Embryonic facial prominence (tissue), 1 donor: ENCODE measurements around the gene CLEC3B.

Source experiments
- DNase-seq: peaks from one replicate; pipeline ENCODE4 v3.0.0-alpha.2; 2016; ENCODE audit errors: extremely low spot score

Gene CLEC3B

DNA sequence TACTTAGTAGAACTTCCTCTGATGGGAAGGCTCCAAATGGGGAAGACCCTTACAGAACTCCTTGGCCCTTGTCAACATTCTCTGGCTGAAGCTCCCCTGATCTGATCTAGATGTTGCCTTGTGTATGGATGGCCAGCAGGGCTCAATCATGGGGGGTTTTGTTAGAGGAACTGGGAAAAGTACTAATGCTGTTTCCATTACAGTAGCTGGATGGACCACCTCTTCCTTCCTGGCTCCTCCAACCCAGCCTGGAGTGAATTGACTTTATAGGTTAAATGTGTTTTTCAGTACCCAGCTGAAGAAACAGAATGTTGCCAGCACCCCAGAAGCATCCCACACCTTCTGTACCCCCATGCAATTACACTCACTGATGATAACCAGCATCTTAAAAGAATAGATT lies 22.7 kb upstream of the CLEC3B start:
- no peak for DNase-seq

GRCh38 chr3:45003859-45004258 lies 22.2 kb upstream of the CLEC3B start:
- DNase-seq, result no peak

DNA sequence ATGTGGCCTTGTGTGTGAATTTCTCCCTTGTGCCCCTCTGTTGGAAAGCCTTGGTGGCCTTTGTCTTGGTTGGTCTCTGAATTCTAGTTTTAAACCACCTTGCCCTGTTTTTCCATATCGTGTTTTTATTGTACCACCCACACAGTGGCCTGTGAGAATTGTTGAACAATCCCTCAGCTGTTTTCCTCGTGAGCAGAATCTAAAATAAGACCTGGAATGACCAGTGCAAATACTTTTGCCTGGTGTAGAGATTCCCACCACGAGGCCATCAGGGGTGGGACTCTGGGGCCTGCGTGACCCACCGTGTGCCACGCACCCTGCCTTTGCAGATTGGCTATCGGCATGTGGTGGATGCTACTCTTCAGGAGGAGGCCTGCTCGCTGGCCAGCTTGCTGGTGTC lies 19.0 kb upstream of the CLEC3B start:
- no peak for DNase-seq

DNA sequence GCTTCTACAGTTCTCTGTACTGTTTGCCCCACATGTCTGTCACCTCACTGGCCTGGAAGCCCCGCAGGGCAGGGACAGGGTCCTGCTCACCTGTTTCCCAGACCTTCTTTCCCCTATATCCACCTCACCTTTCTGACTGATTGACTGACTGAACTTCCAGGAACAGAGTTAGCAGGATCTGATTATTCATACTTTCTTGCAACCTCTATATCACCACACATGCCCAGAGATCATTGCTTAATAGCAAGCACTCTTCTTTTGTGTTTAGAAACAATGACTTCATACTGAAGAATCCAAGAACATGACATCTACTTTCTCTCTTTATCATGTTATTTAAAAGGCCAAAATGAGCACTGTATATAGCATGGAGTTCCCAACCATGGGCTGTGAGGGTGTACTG lies 18.0 kb upstream of the CLEC3B start:
- DNase-seq, result no peak

- no peak for DNase-seq
These were observed 16.2 kb upstream of the CLEC3B start for GRCh38 chr3:45009868-45010267.

GRCh38 chr3:45010811-45011333 lies 15.2 kb upstream of the CLEC3B start:
- DNase-seq, result no peak

- no peak for DNase-seq
These were observed 14.2 kb upstream of the CLEC3B start for GRCh38 chr3:45011756-45012508.

- no peak for DNase-seq
These were observed 13.5 kb upstream of the CLEC3B start for GRCh38 chr3:45012577-45012976.

DNA sequence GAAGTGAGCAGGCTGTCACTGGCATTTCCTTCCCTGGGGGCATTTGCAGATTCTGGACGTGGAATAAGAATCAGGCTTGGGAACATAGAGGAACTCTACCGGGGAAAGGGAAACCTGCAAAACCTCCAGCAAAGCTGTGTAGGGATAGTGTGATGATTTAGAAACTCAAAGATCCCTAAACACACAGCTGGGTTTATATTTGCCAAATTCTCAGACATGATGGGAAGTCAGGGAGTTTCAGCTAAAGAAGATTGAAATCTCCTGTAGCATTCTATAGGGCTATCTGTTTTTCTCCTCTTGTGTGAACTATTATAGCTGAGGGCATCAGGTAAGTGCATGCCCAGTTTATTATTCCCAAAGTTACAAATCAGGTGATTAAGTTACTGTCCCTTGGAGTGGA lies 9.2 kb upstream of the CLEC3B start:
- no peak for DNase-seq

- no peak for DNase-seq
These were observed 8.3 kb upstream of the CLEC3B start for GRCh38 chr3:45017821-45018220.

DNA sequence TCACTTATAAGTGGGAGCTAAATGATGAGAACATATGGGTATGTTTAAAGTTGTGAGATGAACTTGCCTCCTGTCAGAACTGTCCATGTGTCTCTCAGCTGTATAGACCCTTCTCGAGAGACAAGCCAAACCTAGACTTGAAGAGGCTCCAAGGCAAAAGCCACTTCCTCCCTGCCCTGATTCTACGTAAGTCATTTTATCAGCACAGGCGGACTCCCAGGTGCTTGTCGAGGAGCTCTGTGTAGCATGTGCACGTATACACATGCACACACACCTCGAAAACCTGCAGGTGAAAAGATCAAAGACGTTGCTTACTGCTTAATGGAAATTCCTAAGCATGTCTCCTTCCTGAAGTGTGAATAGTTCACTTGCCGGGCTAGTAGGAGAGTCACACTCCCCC lies 5.6 kb upstream of the CLEC3B start:
- no peak for DNase-seq

DNA sequence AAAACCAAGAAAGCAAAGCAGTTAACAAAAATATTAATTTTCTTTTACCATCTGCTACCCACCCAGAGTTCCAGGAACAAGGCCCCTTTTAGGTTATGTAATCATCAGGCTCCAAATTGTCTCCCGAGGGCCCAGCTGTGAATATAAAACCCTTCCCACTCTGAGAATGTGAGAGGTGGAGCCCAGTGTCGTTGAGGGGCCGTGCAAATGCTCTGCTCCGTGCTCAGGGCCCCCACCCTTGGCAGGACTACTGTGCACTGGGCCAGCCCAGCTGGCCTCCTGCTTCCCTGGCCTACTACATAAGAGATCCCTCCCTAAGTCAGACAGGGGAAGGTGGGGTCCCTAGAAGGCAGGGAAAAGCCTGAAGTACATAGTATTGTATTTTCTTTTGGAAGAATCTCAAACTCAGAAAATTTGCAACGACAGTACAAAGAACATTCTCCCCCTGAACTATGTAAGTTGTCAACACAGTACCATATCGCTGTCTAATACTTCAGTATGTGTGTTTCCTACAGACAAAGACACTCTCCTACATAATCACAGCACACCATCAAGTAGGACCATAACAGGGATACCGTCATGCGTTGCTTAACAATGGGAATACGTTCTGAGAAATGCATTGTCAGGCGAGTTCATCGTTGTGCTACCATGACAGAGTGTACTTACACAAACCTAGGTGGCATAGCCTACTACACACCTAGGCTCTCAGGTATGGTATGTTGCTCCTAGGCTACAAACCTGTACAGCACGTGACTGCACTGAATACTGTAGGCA lies 4.4 kb upstream of the CLEC3B start:
- DNase-seq, result no peak

DNA sequence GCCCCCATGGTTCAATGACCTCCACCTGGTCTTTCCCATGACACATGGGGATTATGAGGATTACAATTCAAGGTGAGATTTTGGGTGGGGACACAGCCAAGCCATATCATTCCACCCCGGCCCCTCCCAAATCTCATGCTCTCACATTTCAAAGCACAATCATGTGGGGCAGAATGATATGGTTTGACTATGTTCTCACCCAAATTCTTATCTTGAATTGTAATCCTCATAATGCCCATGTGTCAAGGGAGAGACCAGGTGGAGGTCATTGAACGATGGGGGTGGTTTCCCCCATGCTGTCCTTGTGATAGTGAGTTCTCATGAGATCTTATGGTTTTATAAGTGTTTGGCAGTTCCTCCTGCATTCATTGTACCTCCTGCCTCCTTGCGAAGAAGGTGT lies 2.4 kb upstream of the CLEC3B start:
- DNase-seq, result no peak

DNA sequence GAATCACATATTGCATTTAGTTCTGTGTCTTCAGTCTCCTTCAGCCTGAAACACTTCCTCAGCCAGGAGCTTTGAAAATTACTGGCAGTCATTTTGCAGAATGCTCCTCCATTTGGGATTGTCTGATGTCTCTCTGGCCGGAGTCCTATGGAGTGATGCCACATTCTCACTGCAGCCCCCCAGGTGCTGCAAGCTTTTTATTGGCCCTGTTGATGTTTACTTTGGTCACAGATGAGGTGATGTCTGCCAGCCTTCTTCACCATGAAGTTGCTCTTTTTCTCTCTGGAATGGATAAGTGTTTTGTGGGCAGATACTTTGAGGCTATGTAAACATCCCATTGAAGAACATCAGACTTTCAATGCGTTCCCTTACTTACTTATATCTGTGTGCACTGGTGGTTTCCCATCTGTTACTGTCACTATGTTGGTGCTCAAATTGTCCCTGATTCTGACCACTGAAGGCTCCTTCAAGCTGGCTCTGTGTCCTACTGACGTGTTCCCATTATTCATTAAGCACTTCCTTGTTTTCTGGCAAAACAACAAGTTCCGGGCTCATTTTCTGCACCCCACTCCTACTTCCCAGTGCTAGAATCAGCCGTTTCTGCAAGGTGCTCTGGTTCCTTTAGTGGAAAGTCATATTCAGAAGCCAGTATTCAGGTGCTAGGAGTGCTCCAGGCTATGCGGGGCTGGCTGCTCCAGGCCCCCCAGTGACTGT lies 1.4 kb upstream of the CLEC3B start:
- DNase-seq, result no peak

DNA sequence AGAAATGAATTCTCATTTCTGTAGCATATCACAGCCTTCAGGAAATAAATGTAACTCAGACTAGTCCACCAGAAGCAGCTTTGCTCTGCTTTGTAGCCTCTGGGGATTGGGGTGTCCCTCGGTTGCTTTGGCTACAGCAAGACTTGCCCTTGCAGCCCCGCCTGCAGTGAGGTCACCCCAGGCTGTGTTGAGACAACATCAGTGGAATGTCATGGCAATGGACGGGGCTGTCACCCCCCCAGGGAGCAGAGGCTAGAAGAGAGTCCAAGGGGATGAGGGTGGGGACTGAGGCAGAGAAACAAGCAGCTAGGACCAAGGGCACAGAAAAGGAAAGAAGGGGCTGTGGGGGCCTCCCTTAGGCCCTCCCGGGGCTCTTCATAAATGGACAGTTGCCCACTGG lies 854 bp downstream of the CLEC3B start:
- DNase-seq, result no peak

DNA sequence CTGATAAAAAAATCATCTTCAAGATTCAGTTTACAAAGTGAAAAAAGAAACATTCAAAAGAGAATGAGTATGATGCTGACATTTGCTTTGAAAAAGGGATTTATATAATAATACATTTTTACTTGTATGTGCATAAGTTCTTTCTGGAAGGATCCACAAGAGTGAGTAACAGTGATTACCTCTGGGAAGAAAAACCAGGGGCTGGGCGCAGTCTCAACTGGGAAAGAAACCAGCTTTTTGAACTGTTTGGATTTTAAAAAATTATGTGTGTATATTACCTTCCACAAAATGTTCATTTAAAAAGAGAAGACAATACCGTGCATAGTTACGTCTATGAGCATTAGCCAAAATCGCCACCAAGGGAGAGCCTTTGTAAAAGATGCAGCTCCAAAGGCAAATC lies 1.3 kb downstream of the CLEC3B start:
- no peak for DNase-seq

GRCh38 chr3:45029216-45029615 lies 3.1 kb downstream of the CLEC3B start:
- no peak for DNase-seq

DNA sequence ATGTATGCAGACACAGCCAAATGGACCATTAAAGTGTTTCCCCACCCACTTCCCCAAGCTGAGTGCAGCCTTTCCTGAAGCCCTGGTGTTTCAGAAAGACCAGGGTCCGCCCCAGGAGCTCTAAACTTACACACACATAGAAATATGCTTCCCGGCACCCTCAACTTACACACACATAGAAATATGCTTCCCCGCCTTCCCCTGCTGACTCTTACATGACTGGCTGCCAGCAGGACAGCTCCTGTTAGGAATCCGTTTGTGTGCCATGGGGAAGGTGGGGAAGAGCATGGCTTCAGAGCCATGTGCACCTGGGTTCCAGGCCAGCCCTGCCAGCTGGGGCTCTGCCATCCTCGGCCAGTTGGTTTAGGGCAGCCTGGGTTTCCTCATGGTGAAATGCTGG lies 3.6 kb downstream of the CLEC3B start:
- DNase-seq, result no peak

- no peak for DNase-seq
These were observed 5.4 kb downstream of the CLEC3B start for GRCh38 chr3:45031531-45031930.

- no peak for DNase-seq
These were observed 6.0 kb downstream of the CLEC3B start for GRCh38 chr3:45032113-45032512.

GRCh38 chr3:45033791-45034190 lies 7.7 kb downstream of the CLEC3B start:
- no peak for DNase-seq

- no peak for DNase-seq
These were observed 8.6 kb downstream of the CLEC3B start for GRCh38 chr3:45034612-45035252.
